ENCODE measurements around the gene TOMM40. TPM values are rescaled to one million over a fixed set of nuclear protein-coding genes. Genes with fewer than 3 reads are reported as not detected.
"Not testable (repeated sequence)": the region's sequence is repeated elsewhere in the genome, so short reads cannot be mapped to it uniquely, and the experiment has no call there.

Gene TOMM40
- polyA plus RNA-seq, 3 donors = 25.6 to 60.5 (median 26.4) TPM

DNA sequence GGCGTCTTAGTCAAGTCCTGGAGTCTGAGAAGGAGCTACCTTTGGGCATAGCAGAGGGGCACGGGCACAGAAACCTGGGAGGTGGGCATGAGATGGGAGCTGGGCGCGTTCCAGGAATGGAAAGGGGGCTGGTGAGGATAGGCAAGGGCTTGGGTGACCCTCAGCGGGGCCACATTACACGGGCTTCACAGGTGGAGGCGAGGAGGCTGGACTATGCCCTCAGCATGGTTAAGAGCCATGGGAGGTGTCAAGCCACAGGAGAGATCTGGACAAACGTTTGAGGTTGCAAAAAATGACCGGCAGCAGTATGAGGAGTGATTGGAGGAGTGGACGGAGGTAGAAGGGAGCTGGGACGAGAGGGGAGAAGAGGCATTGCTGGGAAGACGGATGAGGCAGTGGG is 23.5 kb upstream of the TOMM40 start:
- no peak overlapping the region for H3K27ac ChIP-seq (ENCODE audit: low read depth, low read length)
- WGBS, 3 donors = 88 to 92% (median 88%) methylated on average over 12 of the region's 12 CpGs

DNA sequence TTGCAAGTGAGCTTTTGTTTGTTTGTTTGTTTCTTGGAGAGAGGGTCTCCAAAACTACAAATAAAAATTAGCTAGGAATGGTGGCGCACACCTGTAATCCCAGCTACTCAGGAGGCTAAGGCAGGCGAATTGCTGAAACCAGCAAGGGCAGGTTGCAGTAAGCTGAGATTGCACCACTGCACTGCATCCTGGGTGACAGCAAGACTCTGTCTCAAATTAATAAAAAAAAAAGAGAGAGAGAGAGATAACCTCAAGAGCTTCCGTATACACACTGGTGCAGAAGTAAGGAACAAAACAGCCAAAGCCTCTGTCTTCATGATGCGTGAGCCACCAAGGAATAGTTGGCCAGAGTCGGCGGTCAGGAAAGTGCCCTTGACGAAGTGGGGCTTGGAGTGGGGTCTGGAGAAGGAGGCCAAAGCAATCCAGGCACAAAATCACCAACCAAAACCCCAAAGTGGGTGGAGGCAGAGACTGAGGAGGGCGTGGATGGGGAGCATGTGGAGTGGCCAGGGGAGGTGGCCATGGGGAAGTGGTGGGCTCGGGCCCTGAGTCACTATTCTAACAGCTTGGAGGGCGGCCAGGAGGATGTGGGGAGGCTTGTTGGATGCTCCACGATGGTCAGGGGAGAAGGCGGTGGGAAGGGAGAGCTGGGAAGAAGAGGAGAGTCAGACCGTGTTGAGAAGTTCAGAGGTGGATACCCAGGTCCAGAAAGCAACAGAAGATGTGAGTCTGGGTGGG is 21.2 kb upstream of the TOMM40 start:
- no peak overlapping the region for H3K27ac ChIP-seq (ENCODE audit: low read depth, low read length)
- WGBS, 3 donors = 32 to 67% (median 33%) methylated on average over 13 of the region's 13 CpGs

GRCh38 chr19:44871809-44872208 is 19.2 kb upstream of the TOMM40 start:
- no peak overlapping the region for H3K27ac ChIP-seq (ENCODE audit: low read depth, low read length)
- WGBS, 3 donors = 86 to 93% (median 89%) methylated on average over 13 to 14 of the region's 14 CpGs

GRCh38 chr19:44872661-44873060 is 18.4 kb upstream of the TOMM40 start:
- H3K27ac ChIP-seq (ENCODE audit: low read depth, low read length) = no peak overlapping the region
- WGBS, 3 donors = 83 to 85% (median 85%) methylated on average over 4 of the region's 4 CpGs

GRCh38 chr19:44874317-44874716 is 16.7 kb upstream of the TOMM40 start:
- WGBS, 3 donors = 87 to 95% (median 90%) methylated on average over 16 of the region's 16 CpGs

DNA sequence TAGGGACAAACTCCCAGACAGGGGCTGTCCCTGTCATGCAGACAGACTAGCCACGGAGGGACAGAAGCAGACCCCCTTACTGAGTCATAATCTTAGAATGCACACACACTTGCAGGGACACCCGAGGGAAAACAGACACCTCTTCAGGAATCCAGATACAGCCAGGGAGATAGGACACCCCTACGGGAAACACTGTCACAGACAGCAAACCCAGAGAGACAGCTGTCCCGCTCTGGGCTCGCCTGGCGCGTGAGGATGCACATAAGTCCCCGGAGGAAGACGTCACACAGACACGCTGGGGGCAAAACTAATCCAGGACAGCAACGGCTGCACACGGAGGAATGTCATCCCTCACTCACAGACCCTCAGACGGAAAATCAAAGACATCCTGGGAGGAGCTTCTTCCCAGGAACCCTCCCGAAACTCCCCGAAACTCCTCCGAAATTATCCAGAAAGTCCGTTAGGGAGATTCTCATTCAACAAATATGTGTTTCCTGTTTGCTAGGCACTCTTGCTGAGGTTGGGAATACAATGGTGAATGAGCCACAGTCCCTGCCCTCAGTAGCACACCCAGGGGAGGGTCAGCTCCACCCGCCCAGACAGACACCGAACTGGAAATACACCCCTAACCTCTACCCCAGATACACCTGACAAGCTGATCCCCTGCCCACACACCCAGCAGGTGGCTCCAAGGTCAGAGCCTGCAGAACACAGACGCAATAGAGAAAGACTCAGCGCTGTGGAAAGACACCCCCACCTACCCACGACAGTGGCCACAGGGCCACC is 15.2 kb upstream of the TOMM40 start:
- H3K27ac ChIP-seq (ENCODE audit: low read depth, low read length) = no peak overlapping the region
- WGBS, 3 donors = 49 to 73% (median 65%) methylated on average over 22 of the region's 22 CpGs

More at GRCh38 chr19:44874317-44874716, 16.7 kb upstream of the TOMM40 start:
- no peak overlapping the region for H3K27ac ChIP-seq (ENCODE audit: low read depth, low read length)

GRCh38 chr19:44876930-44877535 is 14.0 kb upstream of the TOMM40 start:
- H3K27ac ChIP-seq (ENCODE audit: low read depth, low read length) = no peak overlapping the region
- WGBS, 3 donors = 48 to 79% (median 65%) methylated on average over 5 of the region's 5 CpGs

DNA sequence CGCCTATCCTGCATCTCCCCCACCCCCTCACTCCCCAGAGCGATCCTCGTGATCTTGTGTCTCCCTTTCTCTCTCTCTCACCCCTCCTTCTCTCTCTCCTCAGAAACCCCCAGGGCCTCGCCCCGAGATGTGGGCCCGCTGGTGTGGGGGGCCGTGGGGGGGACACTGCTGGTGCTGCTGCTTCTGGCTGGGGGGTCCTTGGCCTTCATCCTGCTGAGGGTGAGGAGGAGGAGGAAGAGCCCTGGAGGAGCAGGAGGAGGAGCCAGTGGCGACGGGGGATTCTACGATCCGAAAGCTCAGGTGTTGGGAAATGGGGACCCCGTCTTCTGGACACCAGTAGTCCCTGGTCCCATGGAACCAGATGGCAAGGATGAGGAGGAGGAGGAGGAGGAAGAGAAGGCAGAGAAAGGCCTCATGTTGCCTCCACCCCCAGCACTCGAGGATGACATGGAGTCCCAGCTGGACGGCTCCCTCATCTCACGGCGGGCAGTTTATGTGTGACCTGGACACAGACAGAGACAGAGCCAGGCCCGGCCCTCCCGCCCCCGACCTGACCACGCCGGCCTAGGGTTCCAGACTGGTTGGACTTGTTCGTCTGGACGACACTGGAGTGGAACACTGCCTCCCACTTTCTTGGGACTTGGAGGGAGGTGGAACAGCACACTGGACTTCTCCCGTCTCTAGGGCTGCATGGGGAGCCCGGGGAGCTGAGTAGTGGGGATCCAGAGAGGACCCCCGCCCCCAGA is 12.8 kb upstream of the TOMM40 start:
- WGBS, 3 donors = 75 to 84% (median 77%) methylated on average over 25 to 26 of the region's 26 CpGs
- no peak overlapping the region for H3K27ac ChIP-seq (ENCODE audit: low read depth, low read length)

DNA sequence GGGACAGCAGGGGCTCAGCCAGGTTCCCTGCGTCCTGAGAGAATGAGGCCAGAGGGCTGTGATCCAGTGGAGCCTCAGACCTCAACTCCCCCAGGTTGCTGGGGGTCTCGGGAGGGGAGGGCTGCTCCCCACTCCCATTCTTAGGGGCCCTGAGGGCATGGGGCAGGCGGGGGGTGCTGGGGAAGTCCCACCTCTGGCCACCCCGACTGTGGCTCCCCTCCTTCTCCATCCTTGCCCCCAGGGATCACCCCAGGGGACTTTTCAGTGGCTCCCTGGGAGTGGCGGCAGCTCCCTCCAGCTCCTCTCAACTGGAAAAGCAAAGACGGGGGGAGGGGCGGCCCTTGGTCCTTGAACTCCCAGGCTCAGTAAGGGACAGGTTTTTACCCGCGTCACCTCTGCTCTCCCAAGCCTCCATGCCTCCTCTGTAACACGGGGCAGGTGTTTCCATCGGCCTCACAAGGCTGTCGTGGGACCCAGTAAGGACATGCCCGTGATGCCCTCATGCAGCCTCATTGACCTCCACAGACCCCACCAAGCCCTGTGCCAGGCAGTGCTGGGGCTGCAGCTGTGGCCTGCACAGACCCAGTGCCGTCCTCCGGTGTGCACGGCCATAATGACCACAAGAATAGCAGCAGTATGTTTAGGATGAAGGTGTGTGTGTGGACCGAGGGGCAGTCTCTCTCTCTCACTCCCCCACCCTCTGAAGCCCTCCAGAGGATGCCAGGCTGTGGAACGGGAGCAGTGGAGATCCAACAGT is 11.6 kb upstream of the TOMM40 start:
- H3K27ac ChIP-seq (ENCODE audit: low read depth, low read length) = no peak overlapping the region
- WGBS, 3 donors = 79 to 82% (median 81%) methylated on average over 18 of the region's 18 CpGs

GRCh38 chr19:44882063-44882462 is 9.0 kb upstream of the TOMM40 start:
- WGBS, 3 donors = 91 to 95% (median 92%) methylated on average over 15 of the region's 15 CpGs

DNA sequence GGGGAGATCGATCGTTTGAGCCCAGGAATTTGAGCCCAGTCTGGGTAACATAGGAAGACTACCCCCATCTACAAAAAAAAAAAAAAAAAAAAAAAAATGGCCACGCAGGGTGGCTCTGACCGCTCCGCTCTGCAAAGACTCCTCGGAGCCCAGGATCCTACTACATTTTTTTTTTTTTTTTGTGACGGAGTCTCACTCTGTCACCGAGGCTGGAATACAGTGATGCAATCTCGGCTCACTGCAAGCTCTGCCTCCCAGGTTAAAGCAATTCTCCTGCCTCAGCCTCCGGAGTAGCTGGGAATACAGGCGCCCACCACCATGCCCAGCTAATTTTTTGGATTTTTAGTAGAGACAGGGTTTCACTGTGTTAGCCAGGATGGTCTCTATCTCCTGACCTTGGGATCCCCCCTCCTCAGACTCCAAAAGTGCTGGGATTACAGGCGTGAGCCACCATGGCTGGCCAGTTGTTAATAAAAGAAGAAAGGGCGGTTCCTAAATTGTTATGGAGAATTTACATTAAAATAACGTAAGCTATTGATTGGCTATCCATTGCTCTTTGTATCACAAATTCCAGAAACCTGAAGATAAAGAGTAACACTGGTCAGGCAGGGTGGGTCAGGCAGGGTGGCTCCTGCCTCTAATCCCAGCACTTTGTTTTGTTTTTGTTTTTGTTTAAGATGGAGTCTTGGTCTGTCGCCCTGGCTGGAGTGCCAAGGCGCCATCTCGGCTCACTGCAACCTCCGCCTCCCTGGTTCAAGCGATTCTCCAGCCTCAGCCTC is 8.2 kb upstream of the TOMM40 start:
- WGBS, 3 donors = 90 to 94% (median 93%) methylated on average over 19 of the region's 19 CpGs
- H3K27ac ChIP-seq (ENCODE audit: low read depth, low read length) = not testable (repeated sequence)

More at GRCh38 chr19:44882063-44882462, 9.0 kb upstream of the TOMM40 start:
- no peak overlapping the region for H3K27ac ChIP-seq (ENCODE audit: low read depth, low read length)

GRCh38 chr19:44883922-44884321 is 7.1 kb upstream of the TOMM40 start:
- WGBS, 3 donors = 92 to 94% (median 93%) methylated on average over 5 of the region's 5 CpGs

GRCh38 chr19:44884566-44884965 is 6.5 kb upstream of the TOMM40 start:
- 89 to 96% (median 91%) methylated on average over 4 of the region's 4 CpGs for WGBS, 3 donors
- no peak overlapping the region for H3K27ac ChIP-seq (ENCODE audit: low read depth, low read length)

More at GRCh38 chr19:44883922-44884321, 7.1 kb upstream of the TOMM40 start:
- H3K27ac ChIP-seq (ENCODE audit: low read depth, low read length) = no peak overlapping the region

- no peak overlapping the region for H3K27ac ChIP-seq (ENCODE audit: low read depth, low read length)
- 95 to 97% (median 96%) methylated on average over 6 of the region's 6 CpGs for WGBS, 3 donors
Measured at GRCh38 chr19:44886141-44886540, 4.9 kb upstream of the TOMM40 start.

DNA sequence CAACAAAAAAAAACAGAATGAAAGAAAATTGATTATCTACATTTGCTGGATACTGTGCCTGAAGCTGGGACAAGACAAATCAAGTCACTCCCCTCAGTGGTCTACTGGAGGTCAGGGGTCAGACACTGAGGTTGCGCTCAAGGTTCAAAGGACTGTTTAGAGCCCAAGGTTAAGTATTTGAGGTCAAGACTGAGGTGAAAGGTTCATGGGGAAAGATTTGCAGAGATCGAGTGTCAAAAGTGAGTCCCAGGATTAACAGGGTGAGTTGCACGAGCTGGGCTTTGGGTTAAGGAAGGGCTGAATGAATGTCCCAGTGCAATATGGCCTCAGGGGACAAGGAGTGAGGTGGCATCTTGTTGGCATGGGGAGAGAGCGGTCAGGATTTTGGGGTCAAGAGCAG is 3.4 kb upstream of the TOMM40 start:
- WGBS, 3 donors = 84 to 91% (median 87%) methylated on average over 4 of the region's 4 CpGs
- no peak overlapping the region for H3K27ac ChIP-seq (ENCODE audit: low read depth, low read length)

DNA sequence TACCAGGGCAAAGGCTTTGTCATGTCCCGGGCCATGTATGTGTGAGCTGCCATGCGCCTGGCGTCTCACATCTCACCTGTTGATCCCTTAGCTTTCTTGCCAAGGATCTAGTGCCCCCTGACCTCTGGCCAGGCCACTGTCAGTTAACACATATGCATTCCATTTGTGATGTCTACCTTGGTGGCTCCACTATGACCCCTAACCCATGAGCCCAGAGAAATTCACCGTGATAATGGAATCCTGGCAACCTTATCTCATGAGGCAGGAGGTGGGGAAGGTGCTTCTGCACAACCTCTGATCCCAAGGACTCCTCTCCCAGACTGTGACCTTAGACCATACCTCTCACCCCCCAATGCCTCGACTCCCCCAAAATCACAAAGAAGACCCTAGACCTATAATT is 2.7 kb upstream of the TOMM40 start:
- not testable (repeated sequence) for H3K27ac ChIP-seq (ENCODE audit: low read depth, low read length)
- 82 to 90% (median 87%) methylated on average over 4 to 5 of the region's 5 CpGs for WGBS, 3 donors

- WGBS, 3 donors = 41 to 59% (median 55%) methylated on average over 17 of the region's 17 CpGs
- H3K27ac ChIP-seq (ENCODE audit: low read depth, low read length) = no peak overlapping the region
Measured at GRCh38 chr19:44889830-44890365, 1.2 kb upstream of the TOMM40 start.
